Progenitor cell of endocrine pancreas (in vitro differentiated cells): ENCODE measurements around the gene WIZ. TPM values are rescaled to one million over a fixed set of nuclear protein-coding genes. Genes with fewer than 3 reads are reported as not detected.

Experiments
- DNase-seq: peaks from one replicate; pipeline ENCODE4 v3.0.0; 2021; ENCODE audit warnings: low spot score; ENCODE audit not compliant: unreplicated experiment
- H3K27ac Mint-ChIP-seq: 2 replicates; pipeline ENCODE4 v1.8.0; 2021; ENCODE audit warnings: mild to moderate bottlenecking, moderate library complexity, mixed read lengths
- H3K27me3 Mint-ChIP-seq: 2 replicates; pipeline ENCODE4 v1.8.0; 2021; ENCODE audit warnings: mixed read lengths
- H3K36me3 Mint-ChIP-seq: 2 replicates; pipeline ENCODE4 v1.8.0; 2022; ENCODE audit warnings: mixed read lengths; ENCODE audit not compliant: insufficient read depth
- H3K4me1 Mint-ChIP-seq: 2 replicates; pipeline ENCODE4 v1.8.0; 2021; ENCODE audit warnings: low read depth, mixed read lengths
- H3K4me3 Mint-ChIP-seq: 2 replicates; pipeline ENCODE4 v1.8.0; 2021; ENCODE audit warnings: low read depth, mild to moderate bottlenecking, moderate library complexity, mixed read lengths
- H3K9me3 Mint-ChIP-seq: 2 replicates; pipeline ENCODE4 v1.8.0; 2021; ENCODE audit warnings: low read depth, mixed read lengths
- CTCF ChIP-seq: fragments of 200-600 bp; sonication (generic); IDR thresholded peaks from one replicate; pipeline ENCODE4 v1.5.0; 2021; ENCODE audit warnings: antibody characterized with exemption, mild to moderate bottlenecking; ENCODE audit not compliant: unreplicated experiment
- total RNA-seq: library from RNA; stranded (reverse); gene quantifications from 2 replicates; pipeline ENCODE4 v1.2.1, GENCODE V29; 2021

WIZ gene
- total RNA-seq, 1 donor from 2014 or later, result 61.6 TPM

GRCh38 chr19:15448778-15449619 is 757 bp downstream of the WIZ start:
- Mint-ChIP-seq H3K4me1 (peaks cover 11% of the 10 kb centered on the region), H3K4me3 (peak overlapping the region; percentile 80), H3K27me3 (peaks cover 11% of the 10 kb centered on the region), H3K27ac (peak overlapping the region; percentile 20), H3K9me3 (no peaks in the 10 kb centered on the region), H3K36me3 (peaks cover 5% of the 10 kb centered on the region)
- no peak for TF ChIP-seq CTCF
- DNase-seq, result no peak

GRCh38 chr19:15448044-15448777 is 1.5 kb downstream of the WIZ start:
- no peak for TF ChIP-seq CTCF
- H3K27ac Mint-ChIP-seq, result peak overlapping the region; percentile 20
- H3K27me3 Mint-ChIP-seq, result peaks cover 3% of the 10 kb centered on the region
- H3K9me3 Mint-ChIP-seq, result no peaks in the 10 kb centered on the region
- peaks cover 10% of the 10 kb centered on the region for H3K4me1 Mint-ChIP-seq
- peak overlapping the region; percentile 80 for H3K4me3 Mint-ChIP-seq
- no peak for DNase-seq
- peaks cover 5% of the 10 kb centered on the region for H3K36me3 Mint-ChIP-seq

GRCh38 chr19:15447057-15447456 is 2.7 kb downstream of the WIZ start:
- H3K36me3 Mint-ChIP-seq, result peaks cover 5% of the 10 kb centered on the region
- H3K4me1 Mint-ChIP-seq, result peaks cover 9% of the 10 kb centered on the region
- H3K4me3 Mint-ChIP-seq, result no peak overlapping the region
- no peak for TF ChIP-seq CTCF
- H3K27ac Mint-ChIP-seq, result no peak overlapping the region
- H3K9me3 Mint-ChIP-seq, result no peaks in the 10 kb centered on the region
- H3K27me3 Mint-ChIP-seq, result peaks cover 3% of the 10 kb centered on the region
- DNase-seq, result no peak

- TF ChIP-seq CTCF, result no peak
- DNase-seq, result no peak
- Mint-ChIP-seq H3K4me3 (no peak overlapping the region), H3K9me3 (no peaks in the 10 kb centered on the region), H3K4me1 (peaks cover 8% of the 10 kb centered on the region), H3K27ac (no peak overlapping the region), H3K36me3 (peaks cover 5% of the 10 kb centered on the region), H3K27me3 (no peaks in the 10 kb centered on the region)
Measured at GRCh38 chr19:15445807-15446376, 3.9 kb downstream of the WIZ start.

- Mint-ChIP-seq H3K4me1 (peaks cover 6% of the 10 kb centered on the region), H3K9me3 (no peaks in the 10 kb centered on the region), H3K36me3 (peaks cover 5% of the 10 kb centered on the region), H3K27me3 (no peaks in the 10 kb centered on the region), H3K4me3 (no peak overlapping the region), H3K27ac (no peak overlapping the region)
- no peak for DNase-seq
- TF ChIP-seq CTCF, result no peak
Measured at GRCh38 chr19:15445227-15445605, 4.5 kb downstream of the WIZ start.
